GM18907 (cell line): ENCODE results near the gene MSMO1.
A peak's percentile ranks its signal among the peaks of the same experiment; 100 is the strongest.
"Not testable (repeated sequence)": the region's sequence is repeated elsewhere in the genome, so short reads cannot be mapped to it uniquely, and the experiment has no call there.

ENCODE experiments used
- ATAC-seq: cut with Tn5 transposase; IDR thresholded peaks from one replicate; pipeline ENCODE4 v1.9.1; 2021; ENCODE audit warnings: mild to moderate bottlenecking, moderate library complexity; ENCODE audit not compliant: unreplicated experiment

The MSMO1 gene

DNA sequence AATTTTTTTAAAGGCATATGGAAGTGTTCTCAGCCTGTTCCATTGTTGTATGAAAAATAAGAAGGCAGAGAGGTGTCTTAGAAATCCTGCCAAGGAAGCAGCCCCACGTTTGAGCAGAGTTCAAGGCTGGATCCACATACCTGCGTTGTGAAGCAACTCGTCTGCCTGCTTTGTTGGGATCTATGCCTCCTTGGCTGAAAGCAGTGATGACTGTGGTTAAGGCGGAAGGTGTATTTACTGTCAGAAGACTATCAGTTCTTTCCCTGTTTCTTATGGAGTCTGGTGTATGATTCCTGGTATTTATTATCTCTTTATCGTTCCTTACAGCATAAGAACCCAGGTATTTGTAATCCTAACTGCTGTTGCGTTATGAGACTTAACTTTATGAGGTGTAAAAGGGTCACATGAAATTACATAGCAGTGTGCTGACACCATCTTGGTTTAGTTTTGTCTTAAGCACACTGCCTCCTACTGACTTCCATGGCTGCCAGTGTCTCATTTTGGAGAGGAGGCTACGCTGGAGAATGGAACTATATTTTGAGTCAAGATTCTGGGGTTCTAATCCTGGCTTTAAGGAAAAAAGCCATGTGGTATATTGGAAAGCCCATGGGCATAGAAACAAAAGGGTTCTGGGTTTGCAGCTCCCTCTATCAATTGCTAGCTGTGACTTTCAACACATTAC lies 3.1 kb upstream of the MSMO1 start:
- ATAC-seq = no peak

DNA sequence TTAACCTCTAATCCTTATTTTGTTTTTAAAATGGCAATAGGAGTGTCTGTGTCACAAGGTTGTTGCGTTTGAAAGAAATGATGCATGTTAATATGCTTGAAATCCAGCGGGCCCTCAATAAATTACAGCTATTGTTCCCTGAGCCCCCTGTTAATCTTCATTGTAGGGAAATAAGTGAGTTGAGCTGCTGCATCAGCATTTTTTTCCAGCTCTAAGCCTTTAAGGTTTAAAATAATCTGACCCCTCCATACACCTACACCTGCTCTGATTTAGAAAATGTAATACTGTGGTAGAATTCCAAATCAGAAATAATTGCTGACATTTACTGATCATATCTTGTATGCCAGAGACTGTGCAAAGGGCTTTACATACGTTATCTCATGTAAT lies 2.6 kb upstream of the MSMO1 start:
- ATAC-seq = no peak

DNA sequence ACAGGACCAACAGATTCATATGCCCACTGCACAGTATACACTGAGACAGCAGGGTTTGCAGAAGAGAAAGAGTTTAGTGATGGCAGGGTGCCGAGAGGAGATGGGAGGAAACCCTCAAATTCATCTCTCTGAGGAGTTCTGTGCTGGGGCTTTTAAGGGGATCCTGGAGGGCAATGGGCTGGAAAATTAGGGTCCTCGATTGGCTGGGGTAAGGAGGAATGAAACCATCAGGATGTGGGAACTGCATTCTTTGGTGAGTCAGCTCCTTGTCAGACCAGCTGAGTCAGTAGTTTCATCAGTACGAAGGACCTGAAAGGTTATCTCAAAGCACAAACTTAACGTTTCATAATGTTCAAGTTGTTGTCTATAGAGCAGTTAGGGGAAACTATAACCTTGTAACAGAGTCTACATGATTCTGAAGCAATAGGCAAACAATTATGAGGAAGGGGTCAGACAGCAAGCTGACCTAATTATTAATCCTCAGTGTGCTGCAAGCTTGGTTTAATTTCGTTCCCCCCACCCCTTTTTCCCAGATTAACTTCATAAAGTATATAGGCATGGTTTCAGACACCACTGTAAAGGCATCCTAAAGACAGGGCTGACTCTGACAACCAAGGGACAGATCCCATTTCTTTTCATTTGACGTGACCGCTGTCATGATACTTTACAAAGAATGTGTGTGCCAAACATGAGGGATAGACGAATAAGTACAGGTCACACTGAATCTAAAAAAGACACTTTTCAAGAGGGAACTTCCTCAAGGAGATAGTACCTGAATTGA lies 1.5 kb upstream of the MSMO1 start:
- ATAC-seq = no peak

DNA sequence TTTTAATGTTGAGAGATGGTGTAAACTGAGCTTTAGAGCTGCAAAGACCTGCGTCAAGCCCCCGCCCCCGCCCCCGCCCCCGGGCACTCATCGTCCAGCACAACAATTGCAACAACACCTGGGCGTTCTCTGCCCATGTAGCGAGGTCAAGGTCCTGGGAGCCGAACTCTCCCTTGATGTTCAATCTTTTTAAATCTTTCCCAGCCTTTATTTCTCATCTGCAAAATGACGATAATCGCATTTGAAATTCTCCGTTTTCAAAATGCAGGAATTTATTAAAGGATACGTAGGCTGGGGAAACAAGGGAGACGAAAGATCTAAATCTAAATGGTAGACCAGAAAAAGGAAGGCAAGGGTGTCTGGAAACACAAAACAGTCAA lies 648 bp upstream of the MSMO1 start:
- peak; percentile 26 for ATAC-seq

DNA sequence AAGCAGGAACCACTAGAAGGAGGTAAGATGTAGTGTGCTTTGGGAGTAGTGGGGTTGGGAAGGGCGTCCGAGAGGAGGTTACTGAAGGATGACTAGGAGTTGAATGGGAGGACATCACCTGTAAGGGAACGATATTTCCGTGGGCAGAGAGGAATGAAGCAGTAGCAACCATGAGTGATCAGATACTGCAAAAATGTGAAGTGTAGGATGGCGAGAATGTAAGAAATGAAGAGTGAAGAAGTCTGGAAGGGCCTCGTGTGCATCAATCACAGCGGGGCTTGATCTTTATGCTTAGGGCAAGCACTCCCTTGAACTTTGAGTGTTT lies 594 bp downstream of the MSMO1 start:
- no peak for ATAC-seq

DNA sequence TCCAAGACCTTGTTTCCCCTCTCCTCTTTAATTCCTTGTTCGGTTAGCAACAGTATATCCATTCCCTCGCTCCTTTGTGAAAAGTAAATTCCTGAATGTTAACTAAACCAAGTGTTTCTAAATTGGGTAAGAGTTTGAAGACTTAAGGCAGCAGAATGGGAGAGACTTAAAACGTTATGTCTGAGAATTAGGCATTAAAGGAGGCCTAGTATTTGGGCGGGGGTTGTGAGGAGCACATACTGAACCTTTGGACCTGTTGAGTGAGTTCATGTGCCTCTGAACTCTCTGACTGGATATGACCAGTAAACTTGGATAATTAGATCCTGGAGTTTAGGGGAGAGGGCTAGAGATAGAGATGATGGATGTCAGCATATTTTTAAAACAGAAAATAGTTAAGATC lies 1.2 kb downstream of the MSMO1 start:
- ATAC-seq = no peak

DNA sequence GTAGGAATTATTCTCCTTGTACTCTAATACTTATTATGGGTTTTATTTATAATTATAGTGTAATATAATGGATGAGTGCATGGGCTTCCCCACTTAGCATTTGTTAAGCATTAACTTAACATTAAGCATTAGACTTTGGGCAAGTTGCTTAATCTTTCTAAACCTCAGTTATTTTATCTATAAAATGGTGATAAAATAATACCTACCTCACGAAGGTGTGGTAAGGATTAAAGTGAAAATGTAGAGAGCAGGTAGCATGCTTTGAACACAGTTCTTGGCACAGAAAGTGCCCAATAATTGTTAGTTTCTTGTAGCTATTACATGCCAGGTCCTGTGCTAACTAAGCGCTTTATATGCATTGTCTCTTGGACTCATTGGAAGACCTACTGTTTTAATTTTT lies 2.6 kb downstream of the MSMO1 start:
- no peak for ATAC-seq

DNA sequence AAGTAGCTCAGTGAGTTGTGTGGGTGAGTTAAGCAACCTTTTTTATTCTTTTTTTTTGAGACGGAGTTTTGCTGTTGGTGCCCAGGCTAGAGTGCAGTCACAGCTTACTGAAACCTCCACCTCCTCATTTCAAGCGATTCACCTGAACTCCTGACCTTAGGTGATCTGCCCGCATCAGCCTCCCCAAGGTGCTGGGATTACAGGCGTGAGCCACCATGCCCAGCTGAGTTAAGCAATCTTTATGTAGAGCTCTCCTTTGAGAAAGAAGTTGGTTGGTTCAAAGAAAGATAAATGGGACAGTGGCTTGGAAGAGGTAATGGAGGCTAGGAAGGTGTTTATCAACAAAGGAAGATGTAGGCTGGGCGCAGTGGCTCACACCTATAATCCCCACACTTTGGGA lies 3.2 kb downstream of the MSMO1 start:
- ATAC-seq = no peak

DNA sequence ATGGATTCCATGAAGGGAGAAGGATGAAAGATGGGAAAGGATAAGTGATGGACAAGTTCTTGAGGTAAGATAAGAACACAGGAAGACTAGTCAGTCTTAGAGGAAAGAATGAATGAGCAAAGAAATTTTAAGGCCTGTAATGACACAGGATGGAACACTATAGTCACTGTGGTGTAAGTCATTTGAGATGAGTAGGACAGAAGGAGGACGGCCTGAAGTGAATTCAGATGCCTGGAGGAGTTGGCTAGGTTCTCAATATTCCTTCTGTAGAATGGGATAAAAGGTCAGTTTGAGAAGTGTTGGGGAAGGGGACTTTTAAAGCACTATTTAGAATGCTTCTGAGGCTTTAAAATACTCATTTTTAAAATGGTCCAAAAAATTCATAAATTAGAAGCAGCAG lies 3.9 kb downstream of the MSMO1 start:
- no peak for ATAC-seq

DNA sequence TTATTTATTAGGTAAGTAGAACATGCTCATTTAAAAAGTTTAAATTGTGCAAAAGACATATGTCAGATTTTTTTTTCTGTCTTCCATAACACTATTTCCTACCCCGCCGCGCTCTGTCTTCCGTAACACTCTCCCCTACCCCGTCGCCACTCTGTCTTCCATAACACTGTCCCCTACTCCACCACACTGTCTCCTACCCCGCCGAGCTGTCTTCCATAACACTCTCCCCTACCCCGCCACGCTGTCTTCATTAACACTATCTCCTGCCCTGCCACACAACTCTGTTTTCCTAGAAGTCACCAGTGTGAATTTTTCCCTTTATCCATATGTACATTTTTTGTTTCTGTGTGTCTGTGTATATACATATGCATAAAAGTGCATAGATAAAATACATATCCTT lies 4.4 kb downstream of the MSMO1 start:
- ATAC-seq = no peak

DNA sequence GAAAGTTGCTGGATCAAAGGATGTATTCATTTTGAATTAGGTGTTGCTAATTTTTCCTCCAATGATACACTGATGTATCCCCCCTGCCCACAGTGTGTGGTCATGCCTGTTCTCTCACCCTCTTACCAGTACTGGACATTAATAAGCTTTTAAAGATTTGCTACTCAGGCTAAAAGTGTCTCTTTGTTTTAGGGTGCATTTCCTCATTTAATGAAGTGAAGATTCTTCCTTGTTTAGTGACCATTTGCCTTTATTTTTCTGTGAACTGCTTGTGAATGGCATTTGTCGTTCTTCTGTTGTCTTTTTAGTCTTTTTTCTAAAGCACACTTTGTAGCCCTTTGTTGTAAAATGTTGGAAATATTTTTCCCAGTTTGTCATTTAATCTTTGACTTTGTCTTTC lies 5.0 kb downstream of the MSMO1 start:
- no peak for ATAC-seq

DNA sequence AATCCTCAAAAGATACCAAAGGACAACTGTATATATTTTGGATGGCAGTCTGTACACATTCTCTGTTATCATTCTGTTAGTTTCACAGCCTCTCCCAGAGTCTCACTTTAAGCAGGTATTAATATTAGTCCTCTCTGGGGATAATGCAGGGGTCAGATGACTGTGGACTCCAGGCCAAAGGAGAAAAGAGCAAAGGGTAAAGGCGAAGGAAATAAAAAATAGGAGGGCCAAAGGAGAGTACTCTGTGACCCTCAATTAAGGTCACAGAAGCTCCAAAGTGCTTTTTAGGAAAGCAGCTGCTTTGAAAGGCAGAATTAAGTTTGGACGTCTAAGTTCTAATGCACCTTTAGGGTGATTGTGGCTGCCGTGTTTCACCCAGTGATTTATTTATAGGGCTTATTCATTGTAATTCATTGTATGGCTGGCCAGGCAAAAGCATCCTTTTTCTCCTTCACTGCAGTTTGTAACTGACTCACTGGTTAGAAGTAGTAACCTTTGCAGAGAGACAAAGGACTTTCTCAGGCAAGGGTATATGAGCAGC lies 7.8 kb downstream of the MSMO1 start:
- ATAC-seq = no peak

DNA sequence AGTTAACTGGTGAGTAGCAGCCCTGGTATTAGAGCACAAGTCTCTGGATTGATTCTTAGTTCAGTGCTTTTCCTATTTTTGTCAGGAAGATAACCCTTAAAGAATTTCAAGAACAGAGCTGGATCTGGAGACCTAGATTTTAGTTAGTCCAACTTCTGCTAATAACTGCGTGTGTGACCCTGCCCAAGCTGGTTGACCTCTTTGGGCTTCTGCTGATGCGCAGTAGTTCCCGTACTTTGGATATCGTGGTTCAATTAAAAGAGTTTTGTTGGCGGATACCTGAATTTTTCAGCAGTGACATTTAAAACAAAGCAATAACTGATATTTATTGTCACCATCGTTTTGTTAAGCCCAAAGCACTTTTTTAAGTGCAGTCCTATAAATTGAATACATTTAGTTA lies 9.3 kb downstream of the MSMO1 start:
- ATAC-seq = no peak

DNA sequence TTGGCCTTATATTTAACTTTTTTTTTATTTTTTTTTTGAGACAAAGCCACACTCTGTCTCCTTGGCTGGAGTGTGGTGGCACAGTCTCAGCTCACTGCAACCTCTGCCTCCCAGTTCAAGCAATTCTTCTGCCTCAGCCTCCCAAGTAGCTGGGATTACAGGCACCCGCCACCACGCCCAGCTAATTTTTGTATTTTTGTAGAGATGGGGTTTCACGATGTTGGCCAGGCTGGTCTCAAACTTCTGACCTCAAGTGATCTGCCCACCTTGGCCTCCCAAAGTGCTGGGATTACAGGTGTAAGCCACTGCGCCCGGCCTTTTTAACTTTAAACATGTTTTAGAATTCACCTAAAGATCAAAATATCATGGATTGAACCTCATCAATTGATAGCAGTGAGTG lies 14.9 kb downstream of the MSMO1 start:
- not testable (repeated sequence) for ATAC-seq

DNA sequence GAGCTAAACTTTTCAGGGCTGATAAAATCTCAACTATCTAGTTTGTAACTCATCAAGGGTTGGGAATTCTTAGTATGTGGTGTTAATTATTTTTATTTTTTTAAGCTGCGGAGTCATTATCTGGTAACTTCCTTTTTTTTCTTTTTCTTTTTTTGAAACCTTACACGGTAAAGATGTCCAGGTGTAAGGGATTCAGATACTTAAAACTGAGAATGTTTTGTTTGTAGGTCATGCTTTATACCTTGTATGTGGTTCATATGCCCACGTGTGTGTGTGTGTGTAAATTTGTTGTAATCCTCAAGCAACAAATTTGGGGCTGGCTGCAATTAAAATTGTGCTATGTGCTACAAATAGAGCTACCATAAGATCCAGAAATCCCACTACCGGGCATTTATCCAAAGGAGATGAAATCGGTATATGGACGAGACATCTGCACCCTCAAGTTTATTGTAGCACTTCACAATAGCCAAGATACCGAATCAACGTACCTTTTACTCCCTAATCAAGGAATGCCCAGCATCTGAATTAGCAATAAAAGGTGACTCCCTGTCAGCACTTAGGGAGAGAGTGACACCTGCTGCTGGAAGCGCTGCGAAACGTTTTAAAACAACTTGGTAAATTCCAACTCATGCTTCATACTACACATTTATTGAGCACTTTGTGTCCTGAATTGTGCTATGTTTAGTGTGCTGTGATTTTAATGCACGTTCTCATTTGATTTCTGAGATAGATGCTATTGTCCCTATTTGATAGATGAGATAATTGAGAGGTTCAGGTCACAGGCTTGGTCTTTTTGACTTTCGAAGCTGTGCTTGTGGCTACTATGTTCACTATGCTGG lies 16.1 kb downstream of the MSMO1 start:
- no peak for ATAC-seq

DNA sequence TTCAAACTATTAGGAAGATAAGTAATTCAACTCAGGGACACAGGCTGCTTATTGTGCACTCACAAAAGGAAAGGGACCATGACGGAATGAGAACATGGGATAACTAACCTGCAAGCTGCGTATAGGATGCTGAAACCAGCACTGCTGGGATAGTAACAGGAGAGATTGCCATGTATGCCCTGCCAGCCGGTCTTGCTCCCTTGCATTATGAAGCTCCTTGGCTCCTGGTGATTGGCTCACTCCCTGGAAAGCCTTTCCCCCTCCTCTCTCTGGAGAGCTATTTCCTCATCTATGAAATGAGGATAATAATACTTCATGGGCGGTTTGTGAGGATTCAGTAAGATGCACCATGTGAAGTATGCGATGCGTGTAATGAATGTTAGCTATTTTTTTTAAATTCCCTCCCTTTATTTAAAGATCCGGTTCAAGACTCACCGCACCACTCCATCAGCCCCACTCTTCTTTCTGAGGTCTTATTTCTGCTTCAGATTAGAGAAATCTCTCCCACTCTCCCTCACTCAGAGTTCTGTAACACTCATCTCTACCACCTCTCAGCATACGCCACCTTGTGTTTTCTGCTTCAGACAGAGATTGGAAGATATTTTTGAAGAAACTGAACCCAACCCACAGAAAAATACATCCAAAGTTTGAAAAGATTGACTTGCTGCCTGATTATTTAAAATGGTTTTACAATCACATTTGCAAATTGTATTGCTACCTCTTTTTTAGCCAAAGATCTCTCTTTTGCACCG lies 18.4 kb downstream of the MSMO1 start:
- no peak for ATAC-seq

DNA sequence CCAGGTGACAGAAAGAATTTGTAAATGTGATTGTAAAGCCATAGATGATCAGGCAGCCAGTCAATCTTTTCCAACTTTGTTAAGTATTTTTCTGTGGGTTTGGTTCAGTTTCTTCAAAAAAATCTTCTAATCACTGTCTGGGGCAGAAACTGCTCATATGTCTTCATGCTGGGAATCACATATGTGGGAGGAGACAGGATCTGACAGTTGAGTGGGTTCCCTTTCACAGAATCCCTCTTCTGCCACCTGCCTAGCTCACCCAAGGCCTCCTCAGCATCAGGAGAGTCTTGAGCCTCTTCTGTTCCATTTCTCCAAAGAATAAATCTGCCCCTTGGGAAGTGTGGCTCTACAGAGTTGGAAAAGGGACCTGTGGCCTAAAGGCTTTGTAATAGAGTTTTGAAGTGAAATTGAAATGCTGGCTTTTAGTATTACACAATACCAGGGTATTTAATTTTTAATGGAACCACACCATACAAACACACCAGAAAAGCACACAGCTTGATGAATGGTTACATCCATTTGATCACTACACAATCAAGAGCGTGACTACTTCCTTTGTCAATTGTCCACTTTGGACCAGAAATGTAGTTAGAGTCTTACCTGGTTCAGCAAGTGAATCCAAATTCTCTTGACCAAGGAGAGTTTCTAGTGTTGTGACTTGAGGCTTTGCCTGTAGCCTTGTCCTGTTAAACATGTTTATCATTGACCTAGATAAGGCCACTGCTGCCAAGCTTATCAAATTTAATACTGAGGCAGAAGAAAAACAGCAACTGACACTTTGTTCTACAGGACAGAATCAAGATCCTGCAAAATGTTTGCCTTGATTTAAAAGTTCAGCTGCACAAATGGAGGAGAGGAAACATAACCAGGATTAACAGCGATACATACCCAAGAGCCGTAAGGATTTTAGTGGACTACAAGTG lies 20.4 kb downstream of the MSMO1 start:
- no peak for ATAC-seq

DNA sequence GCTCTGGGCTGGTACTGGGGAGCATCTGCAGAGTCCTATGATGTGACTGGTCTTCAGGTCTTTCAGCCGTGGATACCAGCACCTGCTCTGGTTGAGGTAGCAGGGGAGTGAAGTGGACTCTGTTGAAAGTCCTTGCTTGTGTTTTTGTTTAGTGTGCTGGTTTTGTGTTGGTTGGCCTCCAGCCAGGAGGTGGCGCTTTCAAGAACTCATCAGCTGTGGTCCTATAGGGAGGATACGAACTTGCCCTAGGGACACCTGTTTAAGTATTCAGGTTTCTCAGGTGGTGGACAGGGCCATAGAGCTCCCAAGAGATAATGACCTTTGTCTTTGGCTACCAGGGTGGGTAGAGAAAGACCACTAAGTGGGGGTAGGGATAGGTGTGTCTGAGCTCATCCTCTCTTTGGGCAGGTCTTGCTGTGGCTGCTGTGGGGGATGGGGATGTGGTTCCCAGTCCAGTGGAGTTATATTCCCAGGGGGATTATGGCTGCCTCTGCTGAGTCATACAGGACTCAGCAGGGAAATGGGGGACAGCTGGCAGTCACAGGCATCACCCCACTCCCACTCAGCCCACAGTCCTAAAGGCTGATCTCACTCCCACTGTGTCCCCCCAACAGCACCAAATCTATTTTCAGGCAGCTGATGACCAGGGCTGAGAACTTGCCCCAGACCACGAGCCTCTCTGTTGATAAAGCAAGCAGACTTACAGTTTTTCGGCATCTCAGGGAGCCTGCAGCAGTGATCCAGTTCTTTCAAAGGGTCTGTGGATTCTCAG lies 24.1 kb downstream of the MSMO1 start:
- ATAC-seq = no peak

DNA sequence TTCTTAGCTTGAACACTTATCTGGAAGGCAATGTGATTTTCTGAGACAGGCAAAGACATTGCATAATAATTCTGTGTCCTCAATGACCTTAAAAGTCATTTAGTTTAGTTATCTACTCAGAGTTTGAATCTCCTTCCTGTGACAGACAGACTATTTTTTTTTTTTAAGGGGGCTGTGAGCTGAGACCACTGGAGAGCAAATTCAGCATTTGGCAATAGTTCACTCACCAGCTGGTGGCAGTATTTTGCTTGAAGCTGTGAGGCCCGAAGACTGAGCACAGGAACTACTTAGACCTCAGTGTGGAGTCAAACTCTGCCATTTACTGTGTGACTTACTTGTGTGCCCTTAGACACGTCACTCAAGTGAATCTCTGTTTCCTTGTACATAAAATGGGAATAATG lies 28.4 kb downstream of the MSMO1 start:
- ATAC-seq = peak; percentile 71
